HG03575 (cell line): ENCODE results near the gene COA8.

ENCODE experiments used
- ATAC-seq: cut with Tn5 transposase; IDR thresholded peaks from one replicate; pipeline ENCODE4 v1.9.1; 2021; ENCODE audit not compliant: unreplicated experiment, insufficient number of reproducible peaks, low FRiP score; ENCODE audit errors: extremely low read depth

COA8 gene

DNA sequence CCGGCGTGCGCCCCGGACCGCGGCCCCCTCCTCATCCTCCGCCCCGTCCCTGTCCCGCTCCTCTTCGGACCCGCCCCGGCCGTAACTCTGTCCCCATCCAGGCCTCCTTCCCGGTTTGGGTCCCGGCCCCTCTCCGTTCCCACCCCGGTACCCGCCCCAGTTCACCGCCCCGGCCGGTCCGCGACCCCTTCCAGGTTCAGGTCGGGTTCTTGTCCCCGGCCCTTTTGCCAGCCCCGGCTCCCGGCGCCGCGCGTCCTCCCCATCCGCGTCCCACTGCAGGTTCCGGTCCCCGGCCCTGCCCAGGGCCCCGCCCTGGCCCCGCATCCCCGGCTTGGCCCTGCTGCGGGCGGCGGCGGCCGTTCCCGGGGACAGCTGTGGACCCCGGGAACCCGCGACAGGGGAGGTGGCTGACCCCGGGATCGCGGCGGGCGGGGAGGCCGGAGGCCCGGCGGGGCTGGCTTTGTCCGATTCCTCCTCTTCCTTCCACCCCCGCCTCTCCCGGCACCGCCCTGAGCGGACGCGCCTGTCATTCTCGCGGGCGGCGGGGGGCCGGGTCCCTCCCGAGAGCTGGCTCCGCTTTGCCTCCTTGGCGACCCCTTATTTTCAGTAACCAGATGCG is 66.9 kb downstream of the COA8 start:
- ATAC-seq: no peak

DNA sequence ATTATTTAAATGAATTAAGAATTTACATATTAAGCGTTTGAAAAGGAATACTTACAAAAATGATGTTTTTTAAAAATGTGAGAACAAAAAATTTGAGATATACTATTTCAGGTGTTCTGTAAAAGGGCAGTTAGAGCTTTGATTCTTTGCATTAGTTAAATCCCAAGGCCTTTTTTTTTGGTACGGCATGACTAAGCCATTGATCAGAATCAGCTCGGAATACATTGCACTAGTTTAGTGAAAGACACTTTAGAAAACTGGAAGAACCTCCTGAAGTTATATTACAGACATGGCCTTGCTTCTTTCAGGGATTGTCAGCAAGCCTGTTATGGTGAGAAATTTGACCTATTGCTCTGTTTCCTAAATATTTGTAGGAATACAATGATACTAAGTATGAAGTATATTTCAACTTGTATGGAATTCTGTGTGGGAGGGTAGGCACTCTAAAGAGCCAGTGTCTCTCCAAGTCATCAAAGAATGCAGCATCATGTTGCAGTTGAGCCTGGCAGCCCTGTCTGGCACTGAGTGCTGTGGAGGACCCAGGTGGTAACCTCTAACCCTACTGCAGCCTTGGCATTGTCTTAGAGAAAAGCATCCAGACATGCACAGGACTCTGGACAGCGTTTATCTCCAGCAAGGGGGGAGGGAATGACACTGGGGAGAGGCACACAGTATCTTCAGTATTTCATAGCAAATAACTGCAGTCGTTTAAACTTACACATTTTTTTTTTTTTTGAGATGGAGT is 67.8 kb downstream of the COA8 start:
- ATAC-seq: no peak

DNA sequence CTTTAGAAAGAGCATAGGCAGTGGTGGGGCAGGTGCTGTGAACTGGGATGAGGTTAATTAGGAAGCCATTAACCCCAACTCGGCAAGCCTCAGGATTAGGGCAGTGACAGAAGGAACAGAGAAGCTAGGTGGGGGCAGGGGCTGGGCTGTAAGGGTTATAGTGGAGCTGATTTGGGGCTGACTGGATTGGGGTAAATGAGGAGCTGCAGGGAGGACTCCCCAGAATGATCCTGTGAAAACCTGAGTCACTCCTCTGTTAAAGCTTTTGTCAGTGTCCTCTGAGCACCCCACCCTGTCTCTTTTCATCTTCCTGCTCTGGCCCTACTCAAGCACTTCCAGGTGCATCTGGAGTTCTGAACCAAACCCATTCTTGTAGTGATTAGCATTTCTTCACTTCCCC is 70.6 kb downstream of the COA8 start:
- no peak for ATAC-seq

DNA sequence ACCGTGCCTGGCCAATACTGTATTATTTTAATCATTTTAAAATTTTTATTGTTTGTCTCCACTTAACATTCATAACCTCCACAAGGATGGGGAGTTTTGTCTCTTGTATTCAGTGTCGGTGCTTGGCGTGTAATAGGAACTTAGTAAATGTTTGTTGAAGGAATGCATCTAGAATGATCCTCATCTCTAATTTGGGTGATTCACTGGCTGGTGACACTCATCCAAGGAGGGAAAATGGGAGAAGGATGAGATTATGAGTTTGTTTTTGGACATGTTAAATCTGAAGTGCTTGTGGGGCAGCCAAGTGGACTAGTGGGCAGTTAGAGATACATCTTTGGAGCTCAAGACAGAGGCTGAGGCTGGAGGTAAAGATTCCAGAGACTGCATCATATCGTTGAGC is 71.4 kb downstream of the COA8 start:
- ATAC-seq: no peak

DNA sequence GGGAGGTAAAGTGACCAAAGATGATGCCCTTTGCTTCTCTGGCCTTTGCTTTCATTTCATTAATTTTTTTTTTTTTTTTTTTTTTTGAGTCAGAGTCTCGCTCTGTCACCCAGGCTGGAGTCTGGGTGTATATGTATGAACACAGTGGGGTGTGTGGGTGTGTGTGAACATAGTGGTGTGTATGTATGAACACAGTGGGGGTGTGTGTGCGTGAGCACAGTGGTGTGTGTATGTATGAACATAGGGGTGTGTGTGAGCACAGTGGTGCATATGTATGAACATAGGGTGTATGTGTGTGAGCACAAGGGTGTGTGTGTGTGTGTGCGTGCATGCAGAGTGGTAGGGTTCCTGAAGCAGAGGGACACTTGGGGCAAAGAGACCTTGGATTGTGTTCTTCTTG is 75.8 kb downstream of the COA8 start:
- no peak for ATAC-seq
